WTC11 (cell line): ENCODE results near the gene XKR7. TPM values are rescaled to one million over a fixed set of nuclear protein-coding genes. Genes with fewer than 3 reads are reported as not detected.
A peak's percentile ranks its signal among the peaks of the same experiment; 100 is the strongest.

ENCODE experiments used
- ATAC-seq: fragments of 200-7000 bp; cut with Tn5 transposase; 2 replicates; pipeline ENCODE4 v1.10.0; 2021; ENCODE audit warnings: mild to moderate bottlenecking, moderate library complexity
- CTCF ChIA-PET: fragments of 300-600 bp; sonication (Branson Sonifier 250); formaldehyde crosslinking; loops from one replicate; lab custom pipeline; 2021; ENCODE audit warnings: antibody characterized with exemption; lab: Charles Lee
- POLR2A ChIA-PET: fragments of 350-600 bp; sonication (Branson Sonifier 250); formaldehyde crosslinking; loops from one replicate; lab custom pipeline; 2021; ENCODE audit warnings: antibody characterized with exemption; lab: Charles Lee
- DNase-seq: peaks from one replicate; pipeline ENCODE4 v3.0.0; 2021; ENCODE audit warnings: low spot score
- H3K27ac Mint-ChIP-seq: 2 replicates; pipeline ENCODE4 v1.8.0; 2021; ENCODE audit warnings: mixed read lengths
- H3K27me3 Mint-ChIP-seq: 2 replicates; pipeline ENCODE4 v1.8.0; 2021; ENCODE audit warnings: low read depth, mild to moderate bottlenecking, moderate library complexity, mixed read lengths
- H3K36me3 Mint-ChIP-seq: 2 replicates; pipeline ENCODE4 v1.8.0; 2021; ENCODE audit warnings: mixed read lengths
- H3K4me1 Mint-ChIP-seq: 2 replicates; pipeline ENCODE4 v1.8.0; 2022; ENCODE audit warnings: mixed read lengths
- H3K4me3 Mint-ChIP-seq: 2 replicates; pipeline ENCODE4 v1.8.0; 2021; ENCODE audit warnings: mild to moderate bottlenecking, moderate library complexity, mixed read lengths
- H3K9me3 Mint-ChIP-seq: 2 replicates; pipeline ENCODE4 v1.8.0; 2021; ENCODE audit warnings: mixed read lengths
- ATF6 ChIP-seq: sonication (generic); formaldehyde crosslinking; IDR thresholded peaks from 2 replicates; pipeline ENCODE4 v1.8.1; 2023; ENCODE audit warnings: mild to moderate bottlenecking, missing genetic modification reagents
- CBFB ChIP-seq: sonication (generic); formaldehyde crosslinking; IDR thresholded peaks from 2 replicates; pipeline ENCODE4 v1.8.1; 2022; ENCODE audit warnings: mild to moderate bottlenecking, low read depth, missing genetic modification reagents
- CREM ChIP-seq: sonication (generic); formaldehyde crosslinking; IDR thresholded peaks from 2 replicates; pipeline ENCODE4 v1.8.1; 2022; ENCODE audit warnings: mild to moderate bottlenecking, missing genetic modification reagents, moderate library complexity
- E2F4 ChIP-seq: sonication (generic); formaldehyde crosslinking; IDR thresholded peaks from 2 replicates; pipeline ENCODE4 v1.8.1; 2022; ENCODE audit warnings: low read depth, mild to moderate bottlenecking, moderate library complexity, missing genetic modification reagents, borderline replicate concordance
- MXD4 ChIP-seq: fragments of 250-450 bp; sonication (Bioruptor Pico); IDR thresholded peaks from 2 replicates; pipeline ENCODE4 v1.8.0; 2021; ENCODE audit warnings: mild to moderate bottlenecking, moderate library complexity, borderline replicate concordance
- NFE2L1 ChIP-seq: sonication (generic); formaldehyde crosslinking; IDR thresholded peaks from 2 replicates; pipeline ENCODE4 v1.8.1; 2023; ENCODE audit warnings: missing genetic modification reagents
- NR2C2 ChIP-seq: sonication (generic); formaldehyde crosslinking; IDR thresholded peaks from 2 replicates; pipeline ENCODE4 v1.8.0; 2022; ENCODE audit warnings: mild to moderate bottlenecking, missing genetic modification reagents
- TCF7 ChIP-seq: sonication (generic); formaldehyde crosslinking; IDR thresholded peaks from 2 replicates; pipeline ENCODE4 v1.8.0; 2022; ENCODE audit warnings: mild to moderate bottlenecking, low read depth, missing genetic modification reagents, moderate library complexity
- TEAD4 ChIP-seq: sonication (generic); formaldehyde crosslinking; IDR thresholded peaks from 2 replicates; pipeline ENCODE4 v1.8.0; 2022; ENCODE audit warnings: mild to moderate bottlenecking, missing genetic modification reagents
- USF1 ChIP-seq: sonication (generic); formaldehyde crosslinking; IDR thresholded peaks from 2 replicates; pipeline ENCODE4 v1.8.0; 2022; ENCODE audit warnings: mild to moderate bottlenecking, missing genetic modification reagents
- ZNF416 ChIP-seq: fragments of 250-450 bp; sonication (Bioruptor Pico); IDR thresholded peaks from 2 replicates; pipeline ENCODE4 v1.9.0; 2021; ENCODE audit warnings: mild to moderate bottlenecking, inconsistent platforms
- total RNA-seq: library from RNA; stranded (reverse); gene quantifications from 3 replicates; pipeline ENCODE4 v1.2.3, GENCODE V29; 2021
- TF ChIP-seq, protein P1 (sequence below): sonication (generic); formaldehyde crosslinking; IDR thresholded peaks from 2 replicates; pipeline ENCODE4 v1.8.0; 2023; ENCODE audit warnings: mild to moderate bottlenecking, missing genetic modification reagents
- TF ChIP-seq, protein P2 (sequence below): sonication (generic); formaldehyde crosslinking; IDR thresholded peaks from 2 replicates; pipeline ENCODE4 v1.8.0; 2022; ENCODE audit warnings: mild to moderate bottlenecking, missing genetic modification reagents

XKR7 gene
- total RNA-seq, 1 experiment from 2014 or later, result 2.5 TPM

DNA sequence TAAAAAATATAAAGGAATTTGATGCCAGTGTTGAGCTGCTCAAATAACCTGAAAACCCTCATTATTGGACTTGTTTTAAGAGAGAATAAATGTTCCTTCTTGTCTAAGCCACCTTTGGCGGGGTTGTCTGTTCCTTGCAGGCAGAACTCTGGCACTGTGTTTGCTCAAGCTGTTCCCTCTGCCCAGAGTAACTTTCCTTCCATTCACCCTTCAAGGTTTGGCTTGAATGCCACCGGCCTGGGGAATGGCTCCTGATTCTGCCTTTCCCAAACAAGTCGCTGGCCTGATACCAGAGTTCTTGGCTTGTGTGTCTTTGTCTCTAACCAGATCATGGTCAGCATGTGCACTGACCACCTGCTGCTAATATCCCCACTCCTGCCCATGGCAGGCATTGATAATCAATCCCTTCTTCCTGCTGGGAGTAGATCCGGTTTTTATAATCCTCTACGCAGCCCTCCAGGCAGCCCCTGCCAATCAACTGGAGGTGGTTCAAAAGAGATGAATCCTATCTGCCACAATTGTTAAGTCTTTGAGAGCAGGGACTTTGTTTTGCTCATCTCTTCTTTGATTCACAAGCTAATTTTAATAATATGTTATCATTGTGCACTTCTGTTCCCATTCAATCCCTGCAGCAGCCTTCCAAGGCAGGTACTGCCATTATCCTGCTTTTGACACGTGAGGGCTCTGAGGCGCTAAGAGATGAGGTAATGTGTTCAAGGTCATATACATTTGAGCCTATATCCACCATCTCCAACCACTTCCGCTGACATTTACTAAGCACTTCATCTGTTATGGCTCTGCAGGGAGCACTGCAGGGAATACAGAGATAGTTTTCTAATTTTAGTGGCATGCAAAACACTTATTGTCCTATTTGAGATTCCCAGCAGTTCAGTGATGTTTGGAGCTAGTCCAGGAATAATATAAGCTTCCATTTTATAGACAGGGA lies 39.2 kb downstream of the XKR7 start:
- TF ChIP-seq E2F4 (CRISPR knock-in tag) (no peak), USF1 (CRISPR knock-in tag) (no peak), MXD4 (CRISPR knock-in tag) (no peak), TEAD4 (CRISPR knock-in tag) (no peak), NR2C2 (CRISPR knock-in tag) (no peak), CREM (CRISPR knock-in tag) (no peak), TCF7 (CRISPR knock-in tag) (no peak), ZNF416 (CRISPR knock-in tag) (no peak), NFE2L1 (CRISPR knock-in tag) (no peak), ATF6 (no peak), CBFB (CRISPR knock-in tag) (no peak)
- TF ChIP-seq, protein P1, sequence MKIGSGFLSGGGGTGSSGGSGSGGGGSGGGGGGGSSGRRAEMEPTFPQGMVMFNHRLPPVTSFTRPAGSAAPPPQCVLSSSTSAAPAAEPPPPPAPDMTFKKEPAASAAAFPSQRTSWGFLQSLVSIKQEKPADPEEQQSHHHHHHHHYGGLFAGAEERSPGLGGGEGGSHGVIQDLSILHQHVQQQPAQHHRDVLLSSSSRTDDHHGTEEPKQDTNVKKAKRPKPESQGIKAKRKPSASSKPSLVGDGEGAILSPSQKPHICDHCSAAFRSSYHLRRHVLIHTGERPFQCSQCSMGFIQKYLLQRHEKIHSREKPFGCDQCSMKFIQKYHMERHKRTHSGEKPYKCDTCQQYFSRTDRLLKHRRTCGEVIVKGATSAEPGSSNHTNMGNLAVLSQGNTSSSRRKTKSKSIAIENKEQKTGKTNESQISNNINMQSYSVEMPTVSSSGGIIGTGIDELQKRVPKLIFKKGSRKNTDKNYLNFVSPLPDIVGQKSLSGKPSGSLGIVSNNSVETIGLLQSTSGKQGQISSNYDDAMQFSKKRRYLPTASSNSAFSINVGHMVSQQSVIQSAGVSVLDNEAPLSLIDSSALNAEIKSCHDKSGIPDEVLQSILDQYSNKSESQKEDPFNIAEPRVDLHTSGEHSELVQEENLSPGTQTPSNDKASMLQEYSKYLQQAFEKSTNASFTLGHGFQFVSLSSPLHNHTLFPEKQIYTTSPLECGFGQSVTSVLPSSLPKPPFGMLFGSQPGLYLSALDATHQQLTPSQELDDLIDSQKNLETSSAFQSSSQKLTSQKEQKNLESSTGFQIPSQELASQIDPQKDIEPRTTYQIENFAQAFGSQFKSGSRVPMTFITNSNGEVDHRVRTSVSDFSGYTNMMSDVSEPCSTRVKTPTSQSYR (CRISPR knock-in tag), result no peak
- TF ChIP-seq, protein P2, sequence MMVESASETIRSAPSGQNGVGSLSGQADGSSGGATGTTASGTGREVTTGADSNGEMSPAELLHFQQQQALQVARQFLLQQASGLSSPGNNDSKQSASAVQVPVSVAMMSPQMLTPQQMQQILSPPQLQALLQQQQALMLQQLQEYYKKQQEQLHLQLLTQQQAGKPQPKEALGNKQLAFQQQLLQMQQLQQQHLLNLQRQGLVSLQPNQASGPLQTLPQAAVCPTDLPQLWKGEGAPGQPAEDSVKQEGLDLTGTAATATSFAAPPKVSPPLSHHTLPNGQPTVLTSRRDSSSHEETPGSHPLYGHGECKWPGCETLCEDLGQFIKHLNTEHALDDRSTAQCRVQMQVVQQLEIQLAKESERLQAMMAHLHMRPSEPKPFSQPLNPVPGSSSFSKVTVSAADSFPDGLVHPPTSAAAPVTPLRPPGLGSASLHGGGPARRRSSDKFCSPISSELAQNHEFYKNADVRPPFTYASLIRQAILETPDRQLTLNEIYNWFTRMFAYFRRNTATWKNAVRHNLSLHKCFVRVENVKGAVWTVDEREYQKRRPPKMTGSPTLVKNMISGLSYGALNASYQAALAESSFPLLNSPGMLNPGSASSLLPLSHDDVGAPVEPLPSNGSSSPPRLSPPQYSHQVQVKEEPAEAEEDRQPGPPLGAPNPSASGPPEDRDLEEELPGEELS (CRISPR knock-in tag), result no peak
- H3K27me3 Mint-ChIP-seq, result no peaks in the 10 kb centered on the region; the same call in 1 of the 2 replicates
- POLR2A ChIA-PET, result interaction anchor here (1.0 to 1.3 kb wide), 2 partner anchors 11 to 12 kb away, joined by 4 to 8 read pairs; no protein-coding TSS in a partner anchor
- no peaks in the 10 kb centered on the region for H3K36me3 Mint-ChIP-seq
- ATAC-seq (no peak), DNase-seq (no peak)
- H3K4me3 Mint-ChIP-seq, result no peak overlapping the region
- peak overlapping the region; percentile 79 for H3K27ac Mint-ChIP-seq
- H3K4me1 Mint-ChIP-seq, result peaks cover 45% of the 10 kb centered on the region
- no peaks in the 10 kb centered on the region for H3K9me3 Mint-ChIP-seq
- CTCF ChIA-PET, result interaction anchor here (0.6 to 2.5 kb wide), 15 partner anchors 10 to 449 kb away, joined by 3 to 48 read pairs (median 6); partner anchors contain the start of gene PDRG1
